ENCODE measurements around the gene DLGAP1.

Gene DLGAP1

DNA sequence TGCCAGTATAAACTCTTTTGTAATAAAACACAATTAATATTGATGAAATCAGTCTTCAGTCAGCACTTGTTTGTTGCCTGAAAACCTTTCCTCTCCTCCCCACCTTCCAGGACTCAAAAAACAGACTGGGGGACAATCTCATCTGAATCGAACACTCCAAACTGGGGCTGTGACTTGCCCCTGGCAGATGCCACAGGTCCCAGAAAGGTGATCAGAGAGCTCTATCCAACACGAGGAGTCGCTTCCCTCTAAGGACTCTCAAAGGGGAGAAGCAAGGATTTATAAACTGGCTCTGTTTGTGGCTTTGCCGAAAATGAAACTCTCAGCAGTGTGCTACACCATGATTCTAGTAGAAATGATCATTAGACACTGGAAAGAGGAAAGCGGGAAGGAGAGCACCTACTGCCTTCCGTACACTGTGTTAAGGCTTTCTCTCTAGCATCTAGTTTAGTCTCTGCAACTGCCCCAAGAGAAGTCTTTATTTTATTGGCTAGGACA lies 805.9 kb downstream of the DLGAP1 start:
- DNase-seq: no peak

DNA sequence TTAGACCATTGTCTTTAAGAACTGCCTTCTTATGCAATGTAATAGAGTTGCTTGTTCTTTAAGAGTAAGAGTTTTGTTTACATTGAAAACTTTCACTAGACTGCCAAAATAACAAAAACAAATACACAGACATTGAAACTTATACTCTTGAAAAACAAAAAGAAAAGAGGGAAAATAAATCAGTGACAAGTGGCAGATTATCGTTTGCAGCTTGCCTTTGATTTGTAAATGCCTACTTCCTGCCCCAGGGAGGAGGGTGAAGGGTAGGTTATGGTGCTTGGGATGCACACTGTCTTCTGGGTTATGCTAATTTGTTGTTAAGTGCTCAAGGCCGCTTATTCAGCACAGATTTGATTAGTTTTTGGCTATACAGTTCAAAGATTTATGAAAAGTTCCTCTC lies 806.5 kb downstream of the DLGAP1 start:
- DNase-seq: no peak

DNA sequence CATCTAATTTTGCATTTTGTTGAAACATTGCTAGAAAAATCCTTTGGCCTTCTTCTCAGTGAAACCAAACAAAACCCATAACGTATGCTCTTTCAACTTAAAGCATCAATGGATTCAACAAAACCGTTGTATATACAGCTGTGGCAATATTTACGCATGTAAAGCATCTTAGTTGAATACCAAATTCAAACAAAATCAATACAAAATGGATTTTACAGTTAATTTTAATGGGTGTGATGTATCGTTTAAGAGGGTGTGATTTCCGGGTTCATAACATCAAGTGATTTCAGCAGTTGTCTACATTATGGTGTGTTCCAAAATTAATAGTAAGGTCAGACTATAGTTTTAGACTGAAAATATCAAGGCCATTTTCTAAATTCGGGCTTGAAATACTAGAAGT lies 806.9 kb downstream of the DLGAP1 start:
- no peak for DNase-seq

- no peak for DNase-seq
Observed at GRCh38 chr18:3647636-3648035, 807.5 kb downstream of the DLGAP1 start.

- DNase-seq: no peak
Observed at GRCh38 chr18:3645384-3646156, 809.5 kb downstream of the DLGAP1 start.

DNA sequence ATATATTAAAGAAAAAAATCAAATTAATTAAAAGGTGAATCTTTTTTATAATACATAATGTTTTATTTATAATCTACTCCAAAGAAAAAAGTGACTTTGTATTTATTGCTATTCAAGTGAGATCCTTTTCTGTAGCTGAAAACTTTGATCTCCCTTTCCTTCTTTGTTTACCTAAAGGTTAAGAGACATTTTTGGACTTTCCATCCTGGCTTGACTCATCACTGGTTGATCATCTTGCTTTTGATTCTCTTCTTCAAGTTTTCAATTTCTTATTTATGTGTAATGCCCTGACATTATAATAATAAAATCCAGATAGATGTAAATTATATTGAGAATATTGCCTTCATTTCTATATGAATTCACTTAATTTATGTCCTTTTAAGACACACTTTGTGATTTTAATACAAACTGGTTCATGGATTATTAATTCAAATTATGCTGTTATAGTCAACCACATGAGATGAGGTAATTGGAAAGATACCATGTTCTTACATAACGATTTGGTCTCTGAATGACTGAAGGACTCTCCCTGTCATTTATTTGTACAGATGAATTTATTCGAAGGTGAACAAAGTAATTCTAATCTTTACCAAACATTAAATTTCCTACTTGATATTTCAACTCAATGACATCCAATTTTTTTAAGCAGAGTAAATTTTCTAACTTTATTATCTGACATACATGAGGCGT lies 820.7 kb downstream of the DLGAP1 start:
- DNase-seq: no peak

DNA sequence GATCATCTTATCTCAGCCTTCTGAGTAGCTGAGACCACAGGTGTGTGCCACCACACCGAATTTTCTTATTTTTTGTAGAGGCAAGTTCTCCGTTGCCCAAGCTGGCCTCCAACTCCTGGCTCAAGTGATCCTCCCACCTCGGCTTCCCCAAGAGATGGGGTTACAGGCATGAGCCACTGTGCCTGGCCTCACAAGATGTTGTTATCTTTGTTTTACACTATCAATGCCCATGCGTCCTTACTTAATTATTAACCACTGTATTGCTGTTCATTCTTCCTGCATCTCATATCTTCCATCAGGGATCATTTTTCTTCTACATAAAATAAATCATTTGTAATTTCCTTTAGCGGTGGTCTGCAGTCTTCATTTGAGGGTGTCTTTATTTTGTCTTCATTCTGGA lies 823.2 kb downstream of the DLGAP1 start:
- DNase-seq: no peak

GRCh38 chr18:3626929-3627458 lies 828.1 kb downstream of the DLGAP1 start:
- no peak for DNase-seq

DNA sequence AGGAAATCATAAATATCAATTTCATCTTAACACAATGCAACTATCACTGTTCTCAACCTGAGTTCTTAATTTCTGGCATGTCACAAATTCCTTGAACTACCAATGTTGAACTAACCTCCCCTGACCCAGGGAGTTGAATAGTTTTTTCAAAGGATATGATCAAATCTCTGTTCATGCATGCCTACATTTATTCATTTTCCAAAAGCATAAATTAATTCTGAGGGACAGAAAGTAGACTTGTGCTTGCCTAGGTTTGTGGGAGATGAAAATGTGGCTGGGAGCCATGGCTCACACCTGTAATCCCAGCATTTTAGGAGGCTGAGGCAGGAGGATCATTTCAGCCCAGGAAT lies 829.4 kb downstream of the DLGAP1 start:
- DNase-seq: no peak

- DNase-seq: peak; percentile 22
Observed at GRCh38 chr18:3624935-3625741, 830.0 kb downstream of the DLGAP1 start.

- DNase-seq: no peak
Observed at GRCh38 chr18:3624546-3624934, 830.6 kb downstream of the DLGAP1 start.

GRCh38 chr18:3623769-3624545 lies 831.1 kb downstream of the DLGAP1 start:
- no peak for DNase-seq

- DNase-seq: no peak
Observed at GRCh38 chr18:3620146-3621119, 834.7 kb downstream of the DLGAP1 start.

DNA sequence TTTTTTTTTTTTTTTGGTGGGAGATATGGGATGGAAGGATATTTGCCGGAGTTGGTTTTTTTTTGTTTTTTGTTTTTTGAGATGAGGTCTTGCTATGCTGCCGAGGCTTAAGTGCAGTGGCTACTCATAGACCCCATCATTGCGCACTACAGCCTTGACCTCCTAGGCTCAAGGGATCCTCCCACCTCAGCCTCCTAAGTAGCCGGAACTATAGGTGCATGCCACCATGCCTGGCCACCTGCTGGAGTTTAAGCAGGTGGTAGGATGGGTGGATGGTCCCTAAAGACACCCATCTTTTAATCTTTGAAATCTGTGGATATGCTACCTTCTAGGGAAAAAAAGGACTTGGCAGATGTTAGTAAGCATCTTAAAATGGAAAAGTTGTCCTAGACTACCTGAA lies 835.4 kb downstream of the DLGAP1 start:
- no peak for DNase-seq

GRCh38 chr18:3619222-3619621 lies 835.9 kb downstream of the DLGAP1 start:
- DNase-seq: no peak

DNA sequence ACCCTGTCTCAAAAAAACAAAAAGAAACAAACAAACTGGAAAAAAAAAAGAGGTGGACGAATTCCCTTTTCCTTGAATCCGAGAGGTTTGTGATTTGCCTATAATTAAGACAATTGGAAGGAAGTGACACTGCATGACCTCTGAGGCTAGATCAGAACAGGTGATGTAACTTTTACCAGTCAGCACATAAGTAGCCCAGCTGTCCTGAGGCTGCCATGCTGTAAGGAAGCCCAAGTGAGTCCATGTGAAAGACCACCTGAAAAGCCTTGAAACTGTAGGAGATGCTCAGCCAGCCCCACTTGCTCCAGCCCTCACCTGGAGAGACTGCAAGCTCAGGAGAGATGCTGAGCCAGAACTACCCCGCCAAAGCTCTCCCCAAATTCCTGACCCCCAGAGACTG lies 838.4 kb downstream of the DLGAP1 start:
- DNase-seq: no peak

- no peak for DNase-seq
Observed at GRCh38 chr18:3616142-3616541, 839.0 kb downstream of the DLGAP1 start.

GRCh38 chr18:3615374-3615985 lies 839.6 kb downstream of the DLGAP1 start:
- DNase-seq: no peak

DNA sequence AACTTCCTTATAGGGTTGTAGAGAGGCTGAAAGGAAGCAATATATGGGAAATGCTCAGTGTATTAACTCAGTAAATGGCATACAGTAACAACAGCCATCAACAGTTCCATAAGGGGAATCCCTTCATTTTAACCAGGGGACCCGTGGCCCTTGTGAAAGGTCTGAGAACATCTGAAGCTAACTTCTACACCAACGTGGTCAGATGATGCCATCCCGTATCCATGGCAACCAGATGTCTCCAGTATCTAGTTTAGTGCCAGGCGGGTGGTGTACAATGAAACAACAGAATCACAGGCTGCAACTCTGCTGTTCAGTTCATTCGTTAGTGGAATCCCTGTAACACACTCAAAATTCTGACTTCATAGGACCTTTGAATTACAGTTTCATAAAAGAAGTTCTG lies 842.8 kb downstream of the DLGAP1 start:
- DNase-seq: no peak

DNA sequence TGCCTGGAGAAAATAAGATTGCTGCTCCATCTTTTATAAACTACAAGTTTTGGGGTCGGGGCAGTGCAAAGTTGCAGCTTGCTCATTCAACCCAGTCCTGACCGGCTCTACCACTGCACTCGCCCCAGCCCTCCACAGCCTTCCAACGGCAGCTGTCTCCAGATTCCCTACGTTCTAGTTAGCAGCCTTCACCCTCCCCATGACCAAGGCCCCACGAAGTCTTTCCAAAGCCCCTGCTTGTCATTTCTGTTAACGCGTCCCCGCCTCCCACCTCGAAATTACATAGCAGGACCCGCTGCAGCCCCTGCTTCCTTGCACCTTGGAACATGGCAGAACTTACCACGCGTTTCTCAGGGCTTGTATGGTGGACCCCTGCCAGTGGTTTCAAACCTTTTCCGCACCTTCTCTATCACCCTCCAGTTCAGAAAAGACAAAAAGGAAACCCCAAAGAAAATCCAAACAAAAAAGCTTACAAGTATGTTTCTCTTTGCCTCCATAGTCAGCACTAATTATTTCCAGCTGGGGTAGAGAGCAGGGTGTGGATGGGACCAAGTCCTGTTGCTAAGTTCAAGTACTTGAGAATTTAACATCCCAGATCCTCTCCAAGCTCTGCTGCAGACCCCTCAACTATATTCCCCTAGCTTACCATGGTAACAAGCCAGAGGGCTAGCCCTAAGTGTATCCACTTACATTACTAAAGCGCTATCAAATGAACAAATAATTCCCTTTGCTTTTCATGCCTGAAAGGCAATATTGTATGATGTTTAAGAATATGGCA lies 843.6 kb downstream of the DLGAP1 start:
- no peak for DNase-seq

All from activated CD4-positive, alpha-beta T cell treated with anti-CD3 and anti-CD28 coated beads for 1 hour (primary cell).